ENCODE data around the gene SH3PXD2B. TPM values are rescaled to one million over a fixed set of nuclear protein-coding genes. Genes with fewer than 3 reads are reported as not detected.

The SH3PXD2B gene
- total RNA-seq, 1 donor from 2014 or later = 81.1 TPM

GRCh38 chr5:172430354-172430753 is 24.0 kb downstream of the SH3PXD2B start:
- H3K4me3 Mint-ChIP-seq (ENCODE audit: unreplicated experiment) = no peak overlapping the region
- H3K9me3 Mint-ChIP-seq (ENCODE audit: low read depth) = no peaks in the 10 kb centered on the region
- no peak overlapping the region for H3K27ac Mint-ChIP-seq (ENCODE audit: unreplicated experiment)
- DNase-seq (ENCODE audit: low spot score) = no peak
- peaks cover 19% of the 10 kb centered on the region for H3K4me1 Mint-ChIP-seq (ENCODE audit: low read depth)
- peaks cover 10% of the 10 kb centered on the region for H3K36me3 Mint-ChIP-seq (ENCODE audit: low read depth)
- no peaks in the 10 kb centered on the region for H3K27me3 Mint-ChIP-seq (ENCODE audit: low read depth)
- no peak for TF ChIP-seq CTCF (IDR thresholded peaks at IDR 0.05)

GRCh38 chr5:172429201-172429940 is 25.0 kb downstream of the SH3PXD2B start:
- H3K4me1 Mint-ChIP-seq (ENCODE audit: low read depth) = peaks cover 20% of the 10 kb centered on the region
- H3K4me3 Mint-ChIP-seq (ENCODE audit: unreplicated experiment) = no peak overlapping the region
- peak overlapping the region; percentile 57 for H3K27ac Mint-ChIP-seq (ENCODE audit: unreplicated experiment)
- TF ChIP-seq CTCF (IDR thresholded peaks at IDR 0.05) = no peak
- H3K27me3 Mint-ChIP-seq (ENCODE audit: low read depth) = no peaks in the 10 kb centered on the region
- H3K36me3 Mint-ChIP-seq (ENCODE audit: low read depth) = peaks cover 13% of the 10 kb centered on the region
- DNase-seq (ENCODE audit: low spot score) = no peak
- H3K9me3 Mint-ChIP-seq (ENCODE audit: low read depth) = no peaks in the 10 kb centered on the region

- no peak overlapping the region for H3K27ac Mint-ChIP-seq (ENCODE audit: unreplicated experiment)
- H3K4me3 Mint-ChIP-seq (ENCODE audit: unreplicated experiment) = no peak overlapping the region
- H3K36me3 Mint-ChIP-seq (ENCODE audit: low read depth) = peaks cover 13% of the 10 kb centered on the region
- no peak for DNase-seq (ENCODE audit: low spot score)
- no peaks in the 10 kb centered on the region for H3K9me3 Mint-ChIP-seq (ENCODE audit: low read depth)
- no peaks in the 10 kb centered on the region for H3K27me3 Mint-ChIP-seq (ENCODE audit: low read depth)
- no peak for TF ChIP-seq CTCF (IDR thresholded peaks at IDR 0.05)
- H3K4me1 Mint-ChIP-seq (ENCODE audit: low read depth) = peaks cover 24% of the 10 kb centered on the region
Observed at GRCh38 chr5:172428224-172429166, 25.8 kb downstream of the SH3PXD2B start.

GRCh38 chr5:172427202-172427601 is 27.1 kb downstream of the SH3PXD2B start:
- peaks cover 17% of the 10 kb centered on the region for H3K36me3 Mint-ChIP-seq (ENCODE audit: low read depth)
- H3K4me1 Mint-ChIP-seq (ENCODE audit: low read depth) = peaks cover 24% of the 10 kb centered on the region
- H3K27me3 Mint-ChIP-seq (ENCODE audit: low read depth) = no peaks in the 10 kb centered on the region
- H3K27ac Mint-ChIP-seq (ENCODE audit: unreplicated experiment) = no peak overlapping the region
- no peak for DNase-seq (ENCODE audit: low spot score)
- H3K9me3 Mint-ChIP-seq (ENCODE audit: low read depth) = no peaks in the 10 kb centered on the region
- no peak for TF ChIP-seq CTCF (IDR thresholded peaks at IDR 0.05)
- H3K4me3 Mint-ChIP-seq (ENCODE audit: unreplicated experiment) = no peak overlapping the region

- H3K27ac Mint-ChIP-seq (ENCODE audit: unreplicated experiment) = no peak overlapping the region
- peaks cover 22% of the 10 kb centered on the region for H3K36me3 Mint-ChIP-seq (ENCODE audit: low read depth)
- no peak for DNase-seq (ENCODE audit: low spot score)
Observed at GRCh38 chr5:172426086-172426485, 28.2 kb downstream of the SH3PXD2B start.

More at GRCh38 chr5:172426086-172426485, 28.2 kb downstream of the SH3PXD2B start:
- Mint-ChIP-seq H3K4me3 (ENCODE audit: unreplicated experiment) (no peak overlapping the region), H3K9me3 (ENCODE audit: low read depth) (no peaks in the 10 kb centered on the region), H3K27me3 (ENCODE audit: low read depth) (no peaks in the 10 kb centered on the region), H3K4me1 (ENCODE audit: low read depth) (peaks cover 27% of the 10 kb centered on the region)
- TF ChIP-seq CTCF (IDR thresholded peaks at IDR 0.05) = no peak
